ENCODE data around the gene FOXC2. TPM values are rescaled to one million over a fixed set of nuclear protein-coding genes. Genes with fewer than 3 reads are reported as not detected.

The FOXC2 gene
- total RNA-seq, 4 donors from 2014 or later = 0.09 to 0.57 (median 0.40) TPM

DNA sequence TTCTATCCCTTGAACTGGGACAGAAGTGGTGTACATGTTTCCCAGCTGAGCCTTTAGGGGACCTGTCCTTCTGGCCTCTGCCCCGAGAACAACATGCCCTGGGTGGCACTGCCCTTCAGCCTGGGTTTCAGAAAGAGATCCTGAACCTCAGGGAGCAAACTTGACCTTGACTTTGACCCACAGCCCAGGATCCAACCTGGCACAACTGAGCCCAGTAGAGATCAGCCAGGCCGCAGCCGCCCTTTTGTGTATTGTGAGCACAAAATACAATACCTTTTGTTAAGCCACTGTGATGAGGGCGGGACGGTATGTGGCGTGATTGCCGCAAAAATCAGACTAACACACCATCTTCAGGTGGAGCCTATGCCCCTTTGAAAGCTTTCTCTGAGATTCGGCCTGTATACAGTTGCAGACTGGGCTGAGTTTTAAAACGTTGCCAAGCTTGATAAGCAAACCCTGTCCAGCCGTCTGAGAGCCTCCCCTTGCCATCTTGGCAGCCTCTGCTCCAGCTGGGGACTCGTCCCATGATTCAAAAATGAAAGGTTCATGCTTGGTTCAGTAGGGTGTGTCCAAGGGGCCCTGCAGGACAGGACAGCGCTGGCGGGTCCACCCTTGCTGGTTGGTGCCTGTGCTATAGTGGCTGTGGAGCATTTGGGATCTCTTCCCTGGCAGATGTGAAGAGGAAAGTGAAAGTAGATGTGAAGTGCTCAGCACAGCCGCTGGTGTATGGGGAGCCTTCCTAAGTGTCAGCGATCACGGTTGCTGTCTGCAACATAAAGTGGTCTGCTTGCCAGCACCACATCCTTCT is 52.0 kb downstream of the FOXC2 start:
- no peak for DNase-seq
- intact Hi-C loops (cut with DNase I) = no loop called here
- Histone ChIP-seq H3K27ac (no peak overlapping the region), H3K36me3 (no peaks in the 10 kb centered on the region), H3K4me3 (no peak overlapping the region), H3K4me1 (peaks cover 0 to 7% (median 0%) of the 10 kb centered on the region in 3 donors), H3K9me3 (no peaks in the 10 kb centered on the region), H3K27me3 (peaks cover 0 to 39% (median 0%) of the 10 kb centered on the region in 4 donors)
- 69 to 76% methylated on average over 9 to 10 of the region's 16 CpGs for WGBS, 2 donors
- TF ChIP-seq, protein P1, sequence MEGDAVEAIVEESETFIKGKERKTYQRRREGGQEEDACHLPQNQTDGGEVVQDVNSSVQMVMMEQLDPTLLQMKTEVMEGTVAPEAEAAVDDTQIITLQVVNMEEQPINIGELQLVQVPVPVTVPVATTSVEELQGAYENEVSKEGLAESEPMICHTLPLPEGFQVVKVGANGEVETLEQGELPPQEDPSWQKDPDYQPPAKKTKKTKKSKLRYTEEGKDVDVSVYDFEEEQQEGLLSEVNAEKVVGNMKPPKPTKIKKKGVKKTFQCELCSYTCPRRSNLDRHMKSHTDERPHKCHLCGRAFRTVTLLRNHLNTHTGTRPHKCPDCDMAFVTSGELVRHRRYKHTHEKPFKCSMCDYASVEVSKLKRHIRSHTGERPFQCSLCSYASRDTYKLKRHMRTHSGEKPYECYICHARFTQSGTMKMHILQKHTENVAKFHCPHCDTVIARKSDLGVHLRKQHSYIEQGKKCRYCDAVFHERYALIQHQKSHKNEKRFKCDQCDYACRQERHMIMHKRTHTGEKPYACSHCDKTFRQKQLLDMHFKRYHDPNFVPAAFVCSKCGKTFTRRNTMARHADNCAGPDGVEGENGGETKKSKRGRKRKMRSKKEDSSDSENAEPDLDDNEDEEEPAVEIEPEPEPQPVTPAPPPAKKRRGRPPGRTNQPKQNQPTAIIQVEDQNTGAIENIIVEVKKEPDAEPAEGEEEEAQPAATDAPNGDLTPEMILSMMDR (IDR thresholded peaks at IDR 0.05) = no peak
- TF ChIP-seq POLR2A (IDR thresholded peaks at IDR 0.05) = no peak

Other genes with a start within 250 kb of the FOXC2 start
- gene FOXF1, start 56.3 kb upstream of the FOXC2 start, total RNA-seq = 1 to 10 TPM in 3 of 4 donors, under 1 TPM in 1; 0.76 to 8.6 (median 3.0) TPM
- 10 to 100 TPM; 10.7 to 17.7 (median 14.8) TPM for gene MTHFSD, start 11.6 kb upstream of the FOXC2 start, total RNA-seq
- gene FOXL1, start 11.7 kb downstream of the FOXC2 start, total RNA-seq = 1 to 10 TPM in 1 of 4 donors, under 1 TPM in 2, not detected in 1; 0.13 to 1.6 (median 0.57) TPM

Measured in esophagus squamous epithelium (tissue), 5 donors.